Measurements from ENCODE around the gene PLSCR4. TPM values are rescaled to one million over a fixed set of nuclear protein-coding genes. Genes with fewer than 3 reads are reported as not detected.
A peak's percentile ranks its signal among the peaks of the same experiment; 100 is the strongest.

Gene PLSCR4
- total and polyA plus RNA-seq, 2 donors (not counting 3 experiments of a cell fraction or from before 2014, with no cell fraction given): 81.5 to 91.7 TPM

DNA sequence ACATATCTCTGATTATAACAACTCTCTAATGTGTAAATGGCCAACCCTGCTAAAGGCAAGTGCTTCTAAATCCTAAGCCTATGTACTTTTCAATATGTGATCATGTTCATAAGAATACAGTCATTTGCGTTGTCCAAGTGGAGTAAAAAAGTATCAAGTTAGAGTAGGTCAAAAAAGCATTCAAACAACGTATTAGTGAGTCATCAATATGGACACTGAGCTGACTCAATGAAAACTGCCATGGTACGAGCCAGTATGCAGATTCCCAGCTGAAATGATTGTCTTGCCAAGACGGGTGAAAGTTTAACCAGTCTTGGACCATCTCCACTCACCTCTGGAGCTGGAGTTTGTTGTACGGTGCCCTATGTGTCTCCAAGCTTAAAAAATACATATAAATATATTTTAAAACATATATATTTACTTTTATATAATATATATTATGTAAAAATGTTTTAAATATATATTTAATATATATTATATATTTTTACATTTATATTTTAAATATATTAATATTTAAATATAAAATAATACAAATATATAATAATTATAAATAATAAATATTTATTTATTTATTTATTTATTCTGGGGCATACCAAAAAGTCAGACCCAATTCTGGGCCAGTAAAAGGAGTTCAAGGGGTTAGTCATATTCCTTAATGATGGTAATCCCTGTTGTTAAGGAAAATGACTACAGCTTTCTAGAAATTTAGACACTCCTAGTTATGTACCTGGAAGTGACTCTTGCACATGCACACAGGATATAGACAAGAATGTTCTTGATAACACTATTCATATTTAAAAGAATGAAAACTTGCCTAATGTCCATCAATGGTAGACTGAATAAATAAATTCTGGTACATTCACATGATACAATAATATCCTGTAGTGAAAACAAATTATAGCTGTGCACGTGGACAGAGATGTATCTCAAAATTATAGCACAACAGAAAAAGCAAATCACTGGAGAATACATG, 27.2 kb downstream of the PLSCR4 start:
- Histone ChIP-seq H3K4me1 (ENCODE audit: control insufficient read depth, extremely low read depth, insufficient read depth, low read length) (peaks cover 39% of the 10 kb centered on the region), H3K9me3 (replicated peaks; ENCODE audit: control insufficient read depth, insufficient read depth, low read length) (no peaks in the 10 kb centered on the region), H3K36me3 (ENCODE audit: control insufficient read depth in 2 of 2, extremely low read depth in 1 of 2, insufficient read depth in 2 of 2, low read length in 2 of 2) (peaks cover 0 to 5% of the 10 kb centered on the region in 2 experiments), H3K79me2 (ENCODE audit: control insufficient read depth, insufficient read depth, low read length) (no peaks in the 10 kb centered on the region), H3K27ac (ENCODE audit: insufficient read depth, low read depth, low read length) (peak overlapping the region; percentile 67), H3K27me3 (ENCODE audit: control insufficient read depth in 2 of 2, insufficient read depth in 2 of 2, low read length in 2 of 2) (no peaks in the 10 kb centered on the region), H4K20me1 (replicated peaks; ENCODE audit: control insufficient read depth, extremely low read depth, insufficient read depth, low read length) (no peaks in the 10 kb centered on the region), H3K9ac (replicated peaks; ENCODE audit: extremely low read depth, insufficient read depth, low read length) (no peak overlapping the region), H3K9me1 (replicated peaks; ENCODE audit: control insufficient read depth, extremely low read depth, insufficient read depth, low read length) (no peaks in the 10 kb centered on the region), H3K4me3 (replicated peaks in 1 of 3; ENCODE audit: insufficient read depth in 1 of 3, low read depth in 1 of 3, low read length in 3 of 3) (no peak overlapping the region), H3K4me2 (ENCODE audit: insufficient read depth, low read length) (peak overlapping the region; percentile 44), H2AFZ (ENCODE audit: low read depth, low read length) (no peak overlapping the region)
- ChIA-PET CTCF (interaction anchor here (0.8 to 3.5 kb wide), 7 partner anchors 10 to 447 kb away, joined by 3 to 69 read pairs (median 4); no protein-coding TSS in a partner anchor), POLR2A (interaction anchor here (1.1 kb wide), 1 partner anchor 70 kb away, joined by 4 read pairs; no protein-coding TSS in a partner anchor)
- FAIRE-seq: no peak
- peak; percentile 73 for DNase-seq (ENCODE audit: low read depth, low spot score)
- dilution Hi-C loops (cut with MboI; ENCODE audit: extremely low pct_ligation_motif_present, low sequenced_read_pairs) (no loop called here), intact Hi-C loops (cut with micrococcal nuclease) (loop anchor here (1.0 to 2.0 kb wide), 5 partner anchors 18 to 417 kb away; partner anchors contain the start of gene PLOD2)
- TF ChIP-seq POLR2A (IDR thresholded peaks at IDR 0.05; ENCODE audit: low read depth, low read length) (no peak), POLR2AphosphoS5 (IDR thresholded peaks at IDR 0.05; ENCODE audit: insufficient read depth, low read depth, low read length) (no peak), GATA2 (IDR thresholded peaks at IDR 0.05; ENCODE audit: insufficient read depth, insufficient read length, low read depth, low read length) (peak; percentile 27), JUN (IDR thresholded peaks at IDR 0.05; ENCODE audit: borderline replicate concordance, insufficient read depth, insufficient read length, low read depth) (peak; percentile 68), MYC (IDR thresholded peaks at IDR 0.05; ENCODE audit: low read depth, low read length) (no peak), FOS (IDR thresholded peaks at IDR 0.05; ENCODE audit: borderline replicate concordance, insufficient read depth, low read length) (peak; percentile 65)
- BruUV-seq (replicated peaks): TSS peak; percentile 66
